SK-N-MC (cell line): ENCODE measurements around the gene RBMS3.

ENCODE experiments used
- EZH2 ChIP-seq: fragments of 200-600 bp; sonication (generic); IDR thresholded peaks from one replicate; pipeline ENCODE4 v1.6.1; 2017; ENCODE audit warnings: antibody characterized with exemption
- FOXP2 ChIP-seq: optimal IDR thresholded peaks from 2 replicates; pipeline ENCODE3; 2011; ENCODE audit warnings: mild to moderate bottlenecking, moderate library complexity; ENCODE audit not compliant: insufficient read depth; ENCODE audit errors: extremely low read length, control extremely low read depth
- POLR2AphosphoS5 ChIP-seq: IDR thresholded peaks from 2 replicates; pipeline ENCODE4 v1.6.1; 2012; ENCODE audit warnings: mild to moderate bottlenecking, low read depth, low read length, borderline replicate concordance

GRCh38 chr3:29585368-29585767, 304.5 kb downstream of the RBMS3 start:
- no peak for TF ChIP-seq POLR2AphosphoS5
- TF ChIP-seq EZH2: no peak
- no peak for TF ChIP-seq FOXP2
